HG03565 (cell line): ENCODE results near the gene STARD10.

Experiments
- ATAC-seq: cut with Tn5 transposase; IDR thresholded peaks from one replicate; pipeline ENCODE4 v1.9.1; 2021; ENCODE audit warnings: mild to moderate bottlenecking, moderate library complexity; ENCODE audit not compliant: unreplicated experiment

The STARD10 gene

GRCh38 chr11:72732329-72732728 is 61.5 kb downstream of the STARD10 start:
- no peak for ATAC-seq

- ATAC-seq: no peak
These were observed 63.1 kb downstream of the STARD10 start for GRCh38 chr11:72730737-72731136.

- ATAC-seq: no peak
These were observed 63.6 kb downstream of the STARD10 start for GRCh38 chr11:72730243-72730642.

GRCh38 chr11:72727521-72727920 is 66.3 kb downstream of the STARD10 start:
- ATAC-seq: no peak

- no peak for ATAC-seq
These were observed 67.3 kb downstream of the STARD10 start for GRCh38 chr11:72726266-72727220.

GRCh38 chr11:72725724-72726028 is 68.2 kb downstream of the STARD10 start:
- ATAC-seq: no peak

- ATAC-seq: no peak
These were observed 68.8 kb downstream of the STARD10 start for GRCh38 chr11:72724851-72725723.

GRCh38 chr11:72724021-72724551 is 69.8 kb downstream of the STARD10 start:
- ATAC-seq: no peak

- ATAC-seq: no peak
These were observed 70.3 kb downstream of the STARD10 start for GRCh38 chr11:72723508-72723907.

- peak; percentile 66 for ATAC-seq
These were observed 71.6 kb downstream of the STARD10 start for GRCh38 chr11:72722050-72722748.

- ATAC-seq: no peak
These were observed 72.2 kb downstream of the STARD10 start for GRCh38 chr11:72721689-72722049.

GRCh38 chr11:72721276-72721675 is 72.6 kb downstream of the STARD10 start:
- ATAC-seq: no peak

- ATAC-seq: no peak
These were observed 73.1 kb downstream of the STARD10 start for GRCh38 chr11:72720784-72721183.

- no peak for ATAC-seq
These were observed 73.8 kb downstream of the STARD10 start for GRCh38 chr11:72720047-72720446.

- no peak for ATAC-seq
These were observed 74.3 kb downstream of the STARD10 start for GRCh38 chr11:72719551-72719950.

GRCh38 chr11:72719144-72719543 is 74.7 kb downstream of the STARD10 start:
- no peak for ATAC-seq

- no peak for ATAC-seq
These were observed 75.7 kb downstream of the STARD10 start for GRCh38 chr11:72718101-72718501.

- ATAC-seq: no peak
These were observed 76.9 kb downstream of the STARD10 start for GRCh38 chr11:72716788-72717435.

GRCh38 chr11:72716290-72716689 is 77.6 kb downstream of the STARD10 start:
- ATAC-seq: no peak

GRCh38 chr11:72712841-72713240 is 81.0 kb downstream of the STARD10 start:
- no peak for ATAC-seq
